Natural killer cell (primary cell): ENCODE measurements around the gene PIK3R5. TPM values are rescaled to one million over a fixed set of nuclear protein-coding genes. Genes with fewer than 3 reads are reported as not detected.

Experiments
- ATAC-seq, 3 donors: fragments of 150-1000 bp in 2 of 3; fragments of 200-7000 bp in 1 of 3; cut with Tn5 transposase; 1 replicate in 1 of 3; 2 replicates in 2 of 3; pipeline ENCODE4 v1.10.0; 2021; ENCODE audit warnings: mild to moderate bottlenecking in 2 of 3, moderate library complexity in 2 of 3
- DNase-seq, 2 donors: peaks; one replicate each; pipeline versions ENCODE4 v3.0.0 to v3.0.0-alpha.2; 2013 to 2021; ENCODE audit warnings: mixed read lengths in 1 of 2
- H3K27ac ChIP-seq: one replicate; pipeline ENCODE4 v1.5.1; 2013; ENCODE audit warnings: mild to moderate bottlenecking, low read length
- H3K27me3 ChIP-seq: one replicate; pipeline ENCODE4 v1.6.1; 2013; ENCODE audit warnings: low read length; ENCODE audit not compliant: control insufficient read depth, insufficient read depth
- H3K36me3 ChIP-seq: one replicate; pipeline ENCODE4 v1.6.1; 2013; ENCODE audit warnings: low read length; ENCODE audit not compliant: control insufficient read depth, insufficient read depth
- H3K4me1 ChIP-seq: one replicate; pipeline ENCODE4 v1.6.1; 2013; ENCODE audit warnings: low read length; ENCODE audit not compliant: control insufficient read depth, insufficient read depth
- H3K4me3 ChIP-seq: one replicate; pipeline ENCODE4 v1.5.1; 2013; ENCODE audit warnings: low read length
- H3K9me3 ChIP-seq: one replicate; pipeline ENCODE4 v1.6.1; 2013; ENCODE audit warnings: low read length; ENCODE audit not compliant: control insufficient read depth, insufficient read depth
- H3K27ac Mint-ChIP-seq, 2 donors: one replicate each; pipeline ENCODE4 v1.8.0; 2022; ENCODE audit warnings: mild to moderate bottlenecking in 2 of 2, mixed read lengths in 2 of 2, moderate library complexity in 1 of 2
- H3K27me3 Mint-ChIP-seq, 2 donors: one replicate each; pipeline ENCODE4 v1.8.0; 2022; ENCODE audit warnings: low read depth in 2 of 2, mixed read lengths in 2 of 2
- H3K36me3 Mint-ChIP-seq: one replicate; pipeline ENCODE4 v1.8.0; 2022; ENCODE audit warnings: mixed read lengths
- H3K4me1 Mint-ChIP-seq, 2 donors: one replicate each; pipeline ENCODE4 v1.8.0; 2022; ENCODE audit warnings: mixed read lengths in 2 of 2
- H3K4me3 Mint-ChIP-seq: one replicate; pipeline ENCODE4 v1.8.0; 2022; ENCODE audit warnings: mild to moderate bottlenecking, moderate library complexity, mixed read lengths
- H3K9me3 Mint-ChIP-seq, 2 donors: one replicate each; pipeline ENCODE4 v1.8.0; 2022; ENCODE audit warnings: mixed read lengths in 2 of 2
- WGBS: methylation state at CpG from one replicate; pipeline ENCODE4 v1.1.7; 2013; ENCODE audit warnings: missing lambda C conversion rate; ENCODE audit not compliant: insufficient coverage; 5-methylcytosine and 5-hydroxymethylcytosine counted together
- intact Hi-C: fragments of 100-400 bp; cut with micrococcal nuclease; formaldehyde crosslinking; loops from one replicate; pipeline ENCODE4 v1.14.2; 2022
- total RNA-seq, 4 donors: library from RNA; stranded (reverse); fragments of 120-200 nt in 1 of 4; gene quantifications; one replicate each; pipeline versions ENCODE4 v1.2.3 to v1.2.4, GENCODE V29; 2013 to 2022
- TF ChIP-seq, protein P1 (sequence below): fragments of 200-600 bp; IDR thresholded peaks from one replicate; pipeline ENCODE4 v1.8.0; 2022; ENCODE audit warnings: antibody characterized with exemption

Gene PIK3R5
- total RNA-seq, 3 donors from 2014 or later (not counting 1 experiment from before 2014, with no cell fraction given), result 254 to 364 (median 348) TPM

DNA sequence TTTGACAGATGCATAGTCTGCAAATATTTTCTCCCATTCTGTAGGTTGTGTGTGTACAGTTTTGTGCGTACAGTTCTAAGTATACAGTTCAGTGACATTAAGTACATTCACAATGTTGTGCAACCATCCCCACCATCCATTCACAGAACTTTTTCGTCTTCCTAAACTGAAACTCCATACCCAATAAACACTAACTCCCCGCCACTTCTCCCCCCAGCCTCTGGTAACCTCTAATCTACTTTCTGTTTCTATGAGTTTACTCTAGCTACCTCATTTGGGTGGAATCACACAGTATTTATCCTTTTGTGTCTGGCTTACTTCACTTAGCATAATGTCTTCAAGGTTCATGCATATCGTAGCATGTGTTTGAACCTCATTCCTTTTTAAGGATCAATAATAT is 14.3 kb downstream of the PIK3R5 start:
- ATAC-seq (peak; percentile 25 to 52 (median 39)), DNase-seq (peak in 1 of 2 donors; percentile 43)
- H3K36me3 ChIP-seq, result peaks cover 6% of the 10 kb centered on the region
- H3K4me1 Mint-ChIP-seq, result peaks cover 94 to 96% of the 10 kb centered on the region in 2 donors
- peak overlapping the region; percentile 88 for H3K4me3 Mint-ChIP-seq
- no peaks in the 10 kb centered on the region for H3K27me3 ChIP-seq
- peaks cover 74% of the 10 kb centered on the region for H3K4me1 ChIP-seq
- H3K36me3 Mint-ChIP-seq, result no peaks in the 10 kb centered on the region
- H3K4me3 ChIP-seq, result no peak overlapping the region
- H3K27ac ChIP-seq, result peak overlapping the region; percentile 81
- 58% methylated on average over 3 of the region's 4 CpGs for WGBS
- H3K9me3 Mint-ChIP-seq, result peaks cover 0 to 2% of the 10 kb centered on the region in 2 donors
- peak overlapping the region in 1 of 2 donors; percentile 89 for H3K27ac Mint-ChIP-seq
- no peaks in the 10 kb centered on the region for H3K9me3 ChIP-seq
- H3K27me3 Mint-ChIP-seq, result no peaks in the 10 kb centered on the region
- intact Hi-C loops, result loop anchor here (1.0 to 10.0 kb wide), 3 partner anchors 9 to 796 kb away; partner anchors contain the start of genes PER1 and PIK3R5
- TF ChIP-seq, protein P1, sequence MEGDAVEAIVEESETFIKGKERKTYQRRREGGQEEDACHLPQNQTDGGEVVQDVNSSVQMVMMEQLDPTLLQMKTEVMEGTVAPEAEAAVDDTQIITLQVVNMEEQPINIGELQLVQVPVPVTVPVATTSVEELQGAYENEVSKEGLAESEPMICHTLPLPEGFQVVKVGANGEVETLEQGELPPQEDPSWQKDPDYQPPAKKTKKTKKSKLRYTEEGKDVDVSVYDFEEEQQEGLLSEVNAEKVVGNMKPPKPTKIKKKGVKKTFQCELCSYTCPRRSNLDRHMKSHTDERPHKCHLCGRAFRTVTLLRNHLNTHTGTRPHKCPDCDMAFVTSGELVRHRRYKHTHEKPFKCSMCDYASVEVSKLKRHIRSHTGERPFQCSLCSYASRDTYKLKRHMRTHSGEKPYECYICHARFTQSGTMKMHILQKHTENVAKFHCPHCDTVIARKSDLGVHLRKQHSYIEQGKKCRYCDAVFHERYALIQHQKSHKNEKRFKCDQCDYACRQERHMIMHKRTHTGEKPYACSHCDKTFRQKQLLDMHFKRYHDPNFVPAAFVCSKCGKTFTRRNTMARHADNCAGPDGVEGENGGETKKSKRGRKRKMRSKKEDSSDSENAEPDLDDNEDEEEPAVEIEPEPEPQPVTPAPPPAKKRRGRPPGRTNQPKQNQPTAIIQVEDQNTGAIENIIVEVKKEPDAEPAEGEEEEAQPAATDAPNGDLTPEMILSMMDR, result no peak

GRCh38 chr17:8949061-8949661 is 16.3 kb downstream of the PIK3R5 start:
- no peak overlapping the region for H3K4me3 ChIP-seq

DNA sequence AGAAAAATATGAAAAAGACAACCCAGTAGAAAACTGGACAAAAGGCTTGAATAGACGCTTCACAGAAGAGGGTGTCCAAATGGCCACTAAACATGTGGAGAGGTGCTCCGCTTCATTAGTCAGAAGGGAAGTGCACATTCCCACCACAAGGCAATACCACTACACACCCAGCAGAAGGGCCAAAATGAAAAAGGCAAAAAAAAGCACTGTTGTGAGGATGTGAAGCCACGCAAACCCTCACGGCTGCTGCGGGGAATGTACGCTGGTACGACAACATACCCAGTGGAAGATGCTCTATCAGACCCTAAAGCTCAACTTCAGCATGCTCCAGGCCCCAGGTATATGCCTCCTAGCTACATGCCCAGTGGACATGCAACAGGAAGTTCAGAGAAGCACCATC is 17.0 kb downstream of the PIK3R5 start:
- H3K9me3 Mint-ChIP-seq, result peaks cover 0 to 2% of the 10 kb centered on the region in 2 donors
- peak in 2 of 3 donors; percentile 3 to 5 for ATAC-seq
- DNase-seq, result no peak
- H3K4me3 Mint-ChIP-seq, result peak overlapping the region; percentile 69
- H3K36me3 ChIP-seq, result peaks cover 23% of the 10 kb centered on the region
- no peak overlapping the region for H3K4me3 ChIP-seq
- H3K36me3 Mint-ChIP-seq, result no peaks in the 10 kb centered on the region
- H3K4me1 ChIP-seq, result peaks cover 68% of the 10 kb centered on the region
- H3K27ac ChIP-seq, result peak overlapping the region; percentile 36
- intact Hi-C loops, result loop anchor here (5.0 kb wide), 1 partner anchor 51 kb away; no protein-coding TSS in a partner anchor
- H3K27me3 ChIP-seq, result no peaks in the 10 kb centered on the region
- peaks cover 92 to 94% of the 10 kb centered on the region in 2 donors for H3K4me1 Mint-ChIP-seq
- H3K27ac Mint-ChIP-seq, result peak overlapping the region in 1 of 2 donors; percentile 89
- no peaks in the 10 kb centered on the region for H3K9me3 ChIP-seq
- no peaks in the 10 kb centered on the region for H3K27me3 Mint-ChIP-seq
- TF ChIP-seq, protein P1, result no peak
- WGBS, result 55% methylated on average over 7 of the region's 7 CpGs

More at GRCh38 chr17:8949061-8949661, 16.3 kb downstream of the PIK3R5 start:
- ATAC-seq (no peak), DNase-seq (no peak)
- no peaks in the 10 kb centered on the region for H3K9me3 ChIP-seq
- Mint-ChIP-seq H3K36me3 (no peaks in the 10 kb centered on the region), H3K27me3 (no peaks in the 10 kb centered on the region), H3K9me3 (peaks cover 0 to 2% of the 10 kb centered on the region in 2 donors), H3K27ac (peak overlapping the region in 1 of 2 donors; percentile 89), H3K4me3 (peak overlapping the region; percentile 69), H3K4me1 (peaks cover 94 to 96% of the 10 kb centered on the region in 2 donors)
- intact Hi-C loops, result loop anchor here (5.0 kb wide), 1 partner anchor 52 kb away; no protein-coding TSS in a partner anchor
- WGBS, result 73% methylated on average over 9 of the region's 9 CpGs
- H3K27ac ChIP-seq, result peak overlapping the region; percentile 36
- no peaks in the 10 kb centered on the region for H3K27me3 ChIP-seq
- TF ChIP-seq, protein P1, result no peak
- H3K36me3 ChIP-seq, result peaks cover 20% of the 10 kb centered on the region
- peaks cover 73% of the 10 kb centered on the region for H3K4me1 ChIP-seq
